ENCODE measurements around the gene MTMR8.

The MTMR8 gene

DNA sequence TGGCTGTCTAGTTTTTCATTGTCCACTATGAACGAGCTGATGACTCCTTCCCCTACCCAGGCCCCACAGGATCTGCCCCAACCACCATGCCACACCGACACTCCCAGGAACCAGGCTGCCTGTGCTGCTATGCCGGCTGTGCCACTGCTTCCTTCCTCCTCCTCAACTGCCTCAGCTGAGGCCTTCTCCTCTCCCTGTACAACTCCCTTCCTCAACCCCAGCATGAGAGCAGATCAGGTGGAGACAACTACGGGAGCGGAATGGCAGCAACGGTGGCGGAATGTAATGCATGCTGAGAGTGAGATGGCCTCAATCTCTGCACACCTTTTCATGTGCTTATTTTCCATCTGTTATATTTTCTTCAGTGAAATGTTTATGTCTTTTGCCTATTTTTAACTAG is 88.5 kb downstream of the MTMR8 start:
- no peak for DNase-seq

GRCh38 chrX:64291123-64291522 is 104.1 kb downstream of the MTMR8 start:
- DNase-seq: no peak

DNA sequence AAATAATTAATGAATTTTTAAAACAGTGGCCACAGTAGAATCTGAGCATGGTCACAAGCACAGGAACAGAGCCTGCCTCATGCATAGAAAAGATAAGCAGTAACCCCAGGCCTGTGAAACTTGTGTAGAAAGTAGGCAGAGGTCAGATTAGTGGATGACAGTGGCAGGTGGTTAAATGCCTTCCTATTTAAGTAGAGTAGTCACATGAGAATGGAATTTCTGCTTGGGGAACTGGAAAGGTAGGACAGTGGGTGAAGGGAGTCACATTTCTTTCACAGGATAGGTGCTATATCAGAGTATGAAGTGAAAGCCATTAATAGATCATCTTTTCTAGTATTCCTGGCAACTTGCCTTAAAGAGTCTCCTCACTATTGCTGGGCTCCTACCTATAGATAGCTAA is 130.0 kb downstream of the MTMR8 start:
- DNase-seq: no peak

GRCh38 chrX:64230123-64230970 is 164.9 kb downstream of the MTMR8 start, which contains the start of gene ASB12:
TSS of gene ASB12 (minus strand) at chrX:64230607. CDS start at chrX:64225650, 4,957 bp downstream.
- no peak for DNase-seq

DNA sequence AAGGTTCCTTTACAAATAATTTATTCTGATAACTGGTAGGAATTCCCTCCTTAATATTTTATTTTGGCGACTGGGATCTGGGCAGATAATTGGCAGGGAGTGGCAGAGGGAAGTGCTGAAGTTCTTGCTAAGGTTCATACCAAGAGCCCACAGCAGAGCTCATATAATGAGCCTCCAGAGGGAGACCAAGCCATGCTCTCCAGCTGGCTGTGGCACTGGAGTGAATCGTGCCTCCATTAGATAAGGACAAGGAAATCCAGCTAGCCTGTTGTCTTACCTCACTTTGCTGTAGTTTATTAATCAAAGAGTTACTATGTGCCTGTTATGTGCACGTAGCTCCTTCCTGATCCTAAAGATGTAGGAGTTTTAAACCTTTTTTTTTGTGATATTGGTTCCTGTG is 166.1 kb downstream of the MTMR8 start:
- DNase-seq: no peak
